Measurements from ENCODE around the gene C1orf167. TPM values are rescaled to one million over a fixed set of nuclear protein-coding genes. Genes with fewer than 3 reads are reported as not detected.

The C1orf167 gene
- total and polyA plus RNA-seq, 2 of the 8 experiments (the other 6 are each of a cell fraction or from before 2014, with no cell fraction given), result 0.70 to 1.3 TPM

DNA sequence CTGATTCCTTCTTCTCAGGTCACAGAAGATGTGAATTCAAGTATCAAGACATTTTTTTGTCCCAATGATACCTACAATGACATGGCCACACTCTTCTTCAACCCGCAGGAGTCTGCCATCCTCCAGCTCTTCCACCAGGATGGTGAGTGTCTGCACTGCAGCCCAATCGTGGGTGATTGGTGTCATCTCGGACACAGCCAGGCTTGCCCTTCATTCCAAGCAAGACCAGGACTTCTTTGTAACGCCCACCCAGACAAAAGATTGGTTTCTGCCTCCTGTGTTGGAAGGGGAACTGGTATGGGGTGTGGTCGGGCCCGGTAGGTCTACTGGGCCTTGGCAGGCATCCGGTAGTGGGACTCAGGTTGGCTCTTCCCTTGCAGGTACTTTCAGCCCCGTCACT is 71.5 kb downstream of the C1orf167 start:
- Histone ChIP-seq H4K8ac (ENCODE audit: extremely low read depth, insufficient read depth, low read length) (no peak overlapping the region), H2BK12ac (ENCODE audit: low read depth, low read length) (no peak overlapping the region), H3K4ac (replicated peaks; ENCODE audit: insufficient read length, low read depth, low read length) (no peak overlapping the region), H3K4me1 (replicated peaks in 1 of 4; ENCODE audit: control insufficient read depth in 3 of 4, insufficient read depth in 4 of 4, low read length in 3 of 4) (no peaks in the 10 kb centered on the region), H2BK15ac (ENCODE audit: low read length) (no peak overlapping the region), H3K27me3 (replicated peaks in 1 of 4; ENCODE audit: control insufficient read depth in 3 of 4, extremely low read depth in 1 of 4, insufficient read depth in 3 of 4, low read length in 3 of 4) (no peaks in the 10 kb centered on the region), H2AFZ (ENCODE audit: low read length) (no peak overlapping the region), H3K4me3 (ENCODE audit: extremely low read depth in 1 of 4, insufficient read depth in 2 of 4, low read depth in 3 of 4, low read length in 4 of 4) (no peak overlapping the region), H4K91ac (replicated peaks; ENCODE audit: insufficient read length, low read length) (no peak overlapping the region), H3K18ac (ENCODE audit: extremely low read depth, low read length) (no peak overlapping the region), H3K79me2 (ENCODE audit: control insufficient read depth in 1 of 2, insufficient read depth in 2 of 2, low read length in 2 of 2) (no peaks in the 10 kb centered on the region), H2AK5ac (ENCODE audit: low read depth, low read length) (no peak overlapping the region), H2BK5ac (ENCODE audit: low read depth, low read length) (no peak overlapping the region; the same call in 1 of the 2 replicates), H3K9ac (replicated peaks in 1 of 4; ENCODE audit: extremely low read depth in 1 of 4, low read depth in 3 of 4, low read length in 3 of 4) (no peak overlapping the region), H3K36me3 (ENCODE audit: control insufficient read depth in 2 of 4, insufficient read depth in 4 of 4, low read length in 3 of 4) (peaks cover 43 to 75% (median 73%) of the 10 kb centered on the region in 4 experiments), H3K14ac (ENCODE audit: insufficient read length) (no peak overlapping the region), H3K9me3 (ENCODE audit: insufficient read depth in 2 of 2, low read depth in 1 of 2, low read length in 1 of 2) (no peaks in the 10 kb centered on the region), H2BK120ac (replicated peaks; ENCODE audit: low read depth, low read length) (no peak overlapping the region), H3K4me2 (ENCODE audit: insufficient read depth in 1 of 2, low read depth in 2 of 2, low read length in 2 of 2) (no peak overlapping the region), H3K23ac (ENCODE audit: insufficient read length) (no peak overlapping the region), H4K20me1 (replicated peaks in 1 of 2; ENCODE audit: control insufficient read depth in 1 of 2, insufficient read depth in 2 of 2, low read length in 2 of 2) (peaks cover 15 to 22% of the 10 kb centered on the region in 2 experiments), H4K5ac (ENCODE audit: insufficient read length, low read depth, low read length) (no peak overlapping the region), H3K23me2 (ENCODE audit: low read depth, low read length) (no peaks in the 10 kb centered on the region), H3K27ac (ENCODE audit: low read depth, low read length) (no peak overlapping the region), H2BK20ac (ENCODE audit: low read length) (no peak overlapping the region), H3K79me1 (ENCODE audit: low read depth, low read length) (no peaks in the 10 kb centered on the region), H3K56ac (replicated peaks; ENCODE audit: insufficient read length, low read depth, low read length) (no peak overlapping the region)
- DNase-seq (ENCODE audit: low read depth in 1 of 2, low spot score in 2 of 2) (no peak), FAIRE-seq (no peak)
- WGBS, 2 experiments (ENCODE audit: extremely low coverage in 1 of 2, insufficient coverage in 1 of 2, insufficient read length in 1 of 2, insufficient replicate concordance in 2 of 2, low coverage in 1 of 2, low lambda C conversion rate in 2 of 2, missing lambda C conversion rate in 1 of 2), result 93% methylated on average over 8 of the region's 8 CpGs; no CpG with 5 or more reads in 1 of the 2 experiments
- ChIA-PET POLR2A (ENCODE audit: partially characterized antibody) (interaction anchor here (0.6 to 1.5 kb wide), 5 partner anchors 8 to 147 kb away, joined by 3 to 5 read pairs (median 3); partner anchors contain the start of gene MFN2), CTCF (ENCODE audit: partially characterized antibody) (interaction anchor here (0.9 kb wide), 1 partner anchor 54 kb away, joined by 3 read pairs; no protein-coding TSS in a partner anchor)
- TF ChIP-seq HDAC6 (IDR thresholded peaks at IDR 0.05; ENCODE audit: low read depth, low read length) (no peak), TCF12 (IDR thresholded peaks at IDR 0.05; ENCODE audit: low read depth, low read length) (no peak), TAF7 (optimal IDR thresholded peaks at IDR 0.05; ENCODE audit: borderline replicate concordance, low read depth, low read length) (no peak), ZNF274 (IDR thresholded peaks at IDR 0.05; ENCODE audit: borderline replicate concordance, extremely low read depth, low read length) (no peak)
